ES-I3 (cell line): ENCODE data around the gene FOXG1.
A peak's percentile ranks its signal among the peaks of the same experiment; 100 is the strongest.

Experiments used
- H3K36me3 ChIP-seq: 2 replicates; pipeline ENCODE4 v1.6.1; 2013; ENCODE audit warnings: mild to moderate bottlenecking, low read length, control low read depth, moderate library complexity; ENCODE audit not compliant: insufficient read depth
- H3K4me1 ChIP-seq: 2 replicates; pipeline ENCODE4 v1.6.1; 2013; ENCODE audit warnings: mild to moderate bottlenecking, control low read depth, low read length; ENCODE audit not compliant: insufficient read depth
- H3K9ac ChIP-seq: 2 replicates; pipeline ENCODE4 v1.6.1; 2013; ENCODE audit warnings: low read depth, mild to moderate bottlenecking, low read length, moderate library complexity
- H3K9me3 ChIP-seq: 2 replicates; pipeline ENCODE4 v1.6.1; 2013; ENCODE audit warnings: mild to moderate bottlenecking, low read length, moderate library complexity; ENCODE audit not compliant: control insufficient read depth, insufficient read depth

FOXG1 gene

DNA sequence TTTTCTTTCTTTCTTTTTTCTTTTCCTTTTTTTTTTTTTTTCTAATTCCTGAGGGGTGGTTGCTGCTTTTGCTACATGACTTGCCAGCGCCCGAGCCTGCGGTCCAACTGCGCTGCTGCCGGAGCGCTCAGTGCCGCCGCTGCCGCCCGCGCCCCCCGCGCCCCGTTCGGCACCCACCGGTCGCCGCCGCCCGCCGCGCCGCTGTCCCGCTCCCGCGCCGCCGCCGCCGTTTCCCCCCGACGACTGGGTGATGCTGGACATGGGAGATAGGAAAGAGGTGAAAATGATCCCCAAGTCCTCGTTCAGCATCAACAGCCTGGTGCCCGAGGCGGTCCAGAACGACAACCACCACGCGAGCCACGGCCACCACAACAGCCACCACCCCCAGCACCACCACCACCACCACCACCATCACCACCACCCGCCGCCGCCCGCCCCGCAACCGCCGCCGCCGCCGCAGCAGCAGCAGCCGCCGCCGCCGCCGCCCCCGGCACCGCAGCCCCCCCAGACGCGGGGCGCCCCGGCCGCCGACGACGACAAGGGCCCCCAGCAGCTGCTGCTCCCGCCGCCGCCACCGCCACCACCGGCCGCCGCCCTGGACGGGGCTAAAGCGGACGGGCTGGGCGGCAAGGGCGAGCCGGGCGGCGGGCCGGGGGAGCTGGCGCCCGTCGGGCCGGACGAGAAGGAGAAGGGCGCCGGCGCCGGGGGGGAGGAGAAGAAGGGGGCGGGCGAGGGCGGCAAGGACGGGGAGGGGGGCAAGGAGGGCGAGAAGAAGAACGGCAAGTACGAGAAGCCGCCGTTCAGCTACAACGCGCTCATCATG is 654 bp downstream of the FOXG1 start:
- peak overlapping the region; percentile 47; the same call in 1 of the 2 replicates for H3K9ac ChIP-seq
- H3K4me1 ChIP-seq, result peaks cover 5% of the 10 kb centered on the region
- H3K9me3 ChIP-seq, result no peaks in the 10 kb centered on the region
- H3K36me3 ChIP-seq, result no peaks in the 10 kb centered on the region

DNA sequence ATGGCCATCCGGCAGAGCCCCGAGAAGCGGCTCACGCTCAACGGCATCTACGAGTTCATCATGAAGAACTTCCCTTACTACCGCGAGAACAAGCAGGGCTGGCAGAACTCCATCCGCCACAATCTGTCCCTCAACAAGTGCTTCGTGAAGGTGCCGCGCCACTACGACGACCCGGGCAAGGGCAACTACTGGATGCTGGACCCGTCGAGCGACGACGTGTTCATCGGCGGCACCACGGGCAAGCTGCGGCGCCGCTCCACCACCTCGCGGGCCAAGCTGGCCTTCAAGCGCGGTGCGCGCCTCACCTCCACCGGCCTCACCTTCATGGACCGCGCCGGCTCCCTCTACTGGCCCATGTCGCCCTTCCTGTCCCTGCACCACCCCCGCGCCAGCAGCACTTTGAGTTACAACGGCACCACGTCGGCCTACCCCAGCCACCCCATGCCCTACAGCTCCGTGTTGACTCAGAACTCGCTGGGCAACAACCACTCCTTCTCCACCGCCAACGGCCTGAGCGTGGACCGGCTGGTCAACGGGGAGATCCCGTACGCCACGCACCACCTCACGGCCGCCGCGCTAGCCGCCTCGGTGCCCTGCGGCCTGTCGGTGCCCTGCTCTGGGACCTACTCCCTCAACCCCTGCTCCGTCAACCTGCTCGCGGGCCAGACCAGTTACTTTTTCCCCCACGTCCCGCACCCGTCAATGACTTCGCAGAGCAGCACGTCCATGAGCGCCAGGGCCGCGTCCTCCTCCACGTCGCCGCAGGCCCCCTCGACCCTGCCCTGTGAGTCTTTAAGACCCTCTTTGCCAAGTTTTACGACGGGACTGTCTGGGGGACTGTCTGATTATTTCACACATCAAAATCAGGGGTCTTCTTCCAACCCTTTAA is 1.5 kb downstream of the FOXG1 start:
- H3K9ac ChIP-seq, result peak overlapping the region; percentile 47; the same call in 1 of the 2 replicates
- peaks cover 6% of the 10 kb centered on the region for H3K4me1 ChIP-seq
- H3K9me3 ChIP-seq, result no peaks in the 10 kb centered on the region
- H3K36me3 ChIP-seq, result no peaks in the 10 kb centered on the region

GRCh38 chr14:28769276-28769880 is 2.8 kb downstream of the FOXG1 start:
- H3K36me3 ChIP-seq, result no peaks in the 10 kb centered on the region
- H3K4me1 ChIP-seq, result peaks cover 4% of the 10 kb centered on the region; the same call in 1 of the 2 replicates
- no peaks in the 10 kb centered on the region for H3K9me3 ChIP-seq
- H3K9ac ChIP-seq, result no peak overlapping the region

DNA sequence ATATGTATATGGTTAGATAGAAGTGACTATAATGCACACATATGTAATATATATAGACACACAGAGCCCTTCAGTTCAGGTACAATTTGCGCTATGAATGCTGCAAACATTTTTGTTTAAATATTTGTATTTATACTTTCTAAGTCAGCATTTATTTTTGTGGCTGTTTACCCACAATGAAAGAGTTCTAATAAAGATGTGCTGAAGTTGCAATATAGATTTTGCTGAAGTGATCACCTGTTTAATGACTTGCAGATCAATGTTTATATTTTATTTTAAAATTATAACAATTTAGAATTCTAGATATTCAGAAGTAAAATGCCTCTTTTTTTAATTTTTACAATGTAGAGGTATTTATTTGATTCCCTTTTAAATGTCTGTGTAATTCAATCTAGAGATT is 3.5 kb downstream of the FOXG1 start:
- no peaks in the 10 kb centered on the region for H3K36me3 ChIP-seq
- no peaks in the 10 kb centered on the region for H3K9me3 ChIP-seq
- H3K9ac ChIP-seq, result no peak overlapping the region

GRCh38 chr14:28770630-28771029 is 4.0 kb downstream of the FOXG1 start:
- no peak overlapping the region for H3K9ac ChIP-seq
- no peaks in the 10 kb centered on the region for H3K36me3 ChIP-seq
- H3K4me1 ChIP-seq, result peaks cover 4% of the 10 kb centered on the region; the same call in 1 of the 2 replicates
- no peaks in the 10 kb centered on the region for H3K9me3 ChIP-seq

More for the DNA sequence above, 3.5 kb downstream of the FOXG1 start:
- H3K4me1 ChIP-seq, result peaks cover 4% of the 10 kb centered on the region; the same call in 1 of the 2 replicates

DNA sequence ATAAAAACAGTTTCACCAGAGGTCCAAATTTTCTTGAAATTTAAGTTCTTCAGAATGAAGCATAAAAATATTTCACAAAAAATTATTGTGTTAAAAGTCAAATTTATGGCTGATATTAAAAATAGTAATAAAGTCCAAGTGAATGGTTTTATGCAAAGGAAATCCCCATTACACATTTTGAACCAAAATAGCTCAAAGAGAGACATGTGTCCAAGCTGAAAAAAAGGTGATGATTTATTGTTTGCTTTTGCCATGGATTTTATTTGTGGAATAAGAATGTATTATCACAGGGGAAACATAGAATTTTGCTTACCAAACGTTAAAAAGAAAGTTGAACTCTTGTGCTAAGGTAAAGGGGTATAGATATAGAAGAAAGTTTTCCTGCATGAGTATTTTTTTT is 4.6 kb downstream of the FOXG1 start:
- Histone ChIP-seq H3K4me1 (peaks cover 4% of the 10 kb centered on the region; the same call in 1 of the 2 replicates), H3K9me3 (no peaks in the 10 kb centered on the region), H3K36me3 (no peaks in the 10 kb centered on the region), H3K9ac (no peak overlapping the region)

DNA sequence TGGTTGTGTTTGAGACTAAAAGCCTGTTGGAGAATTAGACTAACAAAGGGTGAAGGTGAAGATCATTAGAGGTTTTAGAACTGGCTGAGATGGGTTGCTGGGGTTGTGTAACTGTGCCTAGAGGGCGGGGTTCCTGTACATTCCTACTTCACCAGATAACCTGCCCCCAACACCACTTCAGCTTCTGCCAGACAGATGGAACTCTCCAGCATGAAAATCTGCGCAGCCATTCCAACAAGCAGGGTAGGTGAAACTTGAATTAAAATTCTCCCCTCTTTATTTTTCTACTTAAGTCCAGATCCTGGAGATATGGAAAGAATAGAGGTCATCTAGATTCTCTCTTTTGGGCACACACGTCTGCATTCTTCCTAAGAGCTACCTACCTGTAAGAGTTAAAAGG is 6.0 kb downstream of the FOXG1 start:
- H3K4me1 ChIP-seq, result peaks cover 4% of the 10 kb centered on the region; the same call in 1 of the 2 replicates
- H3K9me3 ChIP-seq, result no peaks in the 10 kb centered on the region
- no peak overlapping the region for H3K9ac ChIP-seq
- H3K36me3 ChIP-seq, result no peaks in the 10 kb centered on the region

GRCh38 chr14:28773176-28773575 is 6.6 kb downstream of the FOXG1 start:
- H3K36me3 ChIP-seq, result no peaks in the 10 kb centered on the region
- H3K4me1 ChIP-seq, result peaks cover 4% of the 10 kb centered on the region
- no peak overlapping the region for H3K9ac ChIP-seq
- H3K9me3 ChIP-seq, result no peaks in the 10 kb centered on the region

- H3K4me1 ChIP-seq, result peaks cover 4% of the 10 kb centered on the region
- peak overlapping the region; percentile 14; the same call in 1 of the 2 replicates for H3K9ac ChIP-seq
- H3K9me3 ChIP-seq, result no peaks in the 10 kb centered on the region
- no peaks in the 10 kb centered on the region for H3K36me3 ChIP-seq
Measured at GRCh38 chr14:28773861-28774691, 7.5 kb downstream of the FOXG1 start.

GRCh38 chr14:28774764-28775735 is 8.5 kb downstream of the FOXG1 start:
- Histone ChIP-seq H3K4me1 (peaks cover 4% of the 10 kb centered on the region), H3K9me3 (no peaks in the 10 kb centered on the region), H3K36me3 (no peaks in the 10 kb centered on the region), H3K9ac (peak overlapping the region; percentile 14; the same call in 1 of the 2 replicates)

- Histone ChIP-seq H3K4me1 (peaks cover 9% of the 10 kb centered on the region), H3K9ac (no peak overlapping the region), H3K9me3 (no peaks in the 10 kb centered on the region), H3K36me3 (no peaks in the 10 kb centered on the region)
Measured at GRCh38 chr14:28776482-28777266, 10.1 kb downstream of the FOXG1 start.

GRCh38 chr14:28777471-28778137 is 11.0 kb downstream of the FOXG1 start:
- H3K9ac ChIP-seq, result no peak overlapping the region
- peaks cover 9% of the 10 kb centered on the region for H3K4me1 ChIP-seq
- no peaks in the 10 kb centered on the region for H3K9me3 ChIP-seq
- no peaks in the 10 kb centered on the region for H3K36me3 ChIP-seq
